ENCODE measurements around the gene ITGB3. TPM values are rescaled to one million over a fixed set of nuclear protein-coding genes. Genes with fewer than 3 reads are reported as not detected.
A peak's percentile ranks its signal among the peaks of the same experiment; 100 is the strongest.

ITGB3 gene
- total and polyA plus RNA-seq, 9 of the 15 experiments (the other 6 are each of a cell fraction or from before 2014, with no cell fraction given), result 0.08 to 2.6 (median 0.62) TPM; not detected in 1

DNA sequence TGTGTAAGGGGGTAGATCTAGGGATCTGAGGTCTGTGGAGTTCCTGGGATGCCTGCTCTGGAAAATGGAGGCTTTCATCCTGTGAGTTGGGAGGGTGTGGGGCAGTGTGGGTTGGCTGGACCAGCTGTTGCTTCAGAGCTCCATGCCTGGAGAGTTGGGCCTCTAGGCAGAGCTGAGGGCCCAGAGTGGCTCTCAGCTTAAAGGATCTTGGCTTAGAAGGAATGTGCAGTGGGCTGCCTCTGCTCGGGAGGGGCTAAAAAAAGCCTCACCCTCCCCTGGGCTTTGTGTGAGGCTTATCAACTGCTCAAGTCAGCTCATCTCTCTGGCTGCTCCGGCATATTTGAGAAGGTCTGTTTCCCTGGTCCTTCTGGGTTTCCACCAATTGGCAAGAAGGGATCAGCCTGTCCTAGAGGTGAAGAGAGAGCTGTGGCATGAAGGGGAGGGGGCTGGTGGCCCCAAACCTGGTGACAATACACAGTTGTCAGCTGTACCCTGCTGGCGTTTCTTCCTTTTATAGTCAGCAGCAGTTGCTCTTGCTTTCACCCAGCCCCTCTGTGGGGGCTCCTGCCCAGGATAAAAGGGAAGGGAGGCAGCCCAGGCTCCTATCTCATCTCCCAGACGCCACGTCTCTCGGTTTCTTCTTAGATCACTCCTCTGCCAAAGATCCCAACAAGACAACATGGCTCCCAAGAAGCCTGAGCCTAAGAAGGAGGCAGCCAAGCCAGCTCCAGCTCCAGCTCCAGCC, 44.7 kb upstream of the ITGB3 start, which contains the start of gene MYL4 (continued):
- TF ChIP-seq ZNF395 (CRISPR knock-in tag; IDR thresholded peaks at IDR 0.05), result 0 out of 2 replicates have a peak, but pooled peaks have one; percentile 82
- peak; percentile 69 for TF ChIP-seq DACH1 (IDR thresholded peaks at IDR 0.05; ENCODE audit: partially characterized antibody)
- TF ChIP-seq ZNF175 (CRISPR knock-in tag; IDR thresholded peaks at IDR 0.05; ENCODE audit: low read depth), result peak; percentile 29; the same call in 1 of the 2 replicates
- TF ChIP-seq SMARCE1 (IDR thresholded peaks at IDR 0.05), result no peak; the same call in 1 of the 2 replicates
- no peak for TF ChIP-seq SLC30A9 (CRISPR knock-in tag; IDR thresholded peaks at IDR 0.05)
- TF ChIP-seq SMAD1 (IDR thresholded peaks at IDR 0.05; ENCODE audit: low read depth, low read length, partially characterized antibody), result peak; percentile 18
- peak; percentile 42; the same call in 1 of the 2 replicates for TF ChIP-seq PHF8 (IDR thresholded peaks at IDR 0.05; ENCODE audit: borderline replicate concordance, low read length)
- peak; percentile 40; the same call in 1 of the 2 replicates for TF ChIP-seq ZBTB17 (CRISPR knock-in tag; IDR thresholded peaks at IDR 0.05)
- TF ChIP-seq, protein P1, sequence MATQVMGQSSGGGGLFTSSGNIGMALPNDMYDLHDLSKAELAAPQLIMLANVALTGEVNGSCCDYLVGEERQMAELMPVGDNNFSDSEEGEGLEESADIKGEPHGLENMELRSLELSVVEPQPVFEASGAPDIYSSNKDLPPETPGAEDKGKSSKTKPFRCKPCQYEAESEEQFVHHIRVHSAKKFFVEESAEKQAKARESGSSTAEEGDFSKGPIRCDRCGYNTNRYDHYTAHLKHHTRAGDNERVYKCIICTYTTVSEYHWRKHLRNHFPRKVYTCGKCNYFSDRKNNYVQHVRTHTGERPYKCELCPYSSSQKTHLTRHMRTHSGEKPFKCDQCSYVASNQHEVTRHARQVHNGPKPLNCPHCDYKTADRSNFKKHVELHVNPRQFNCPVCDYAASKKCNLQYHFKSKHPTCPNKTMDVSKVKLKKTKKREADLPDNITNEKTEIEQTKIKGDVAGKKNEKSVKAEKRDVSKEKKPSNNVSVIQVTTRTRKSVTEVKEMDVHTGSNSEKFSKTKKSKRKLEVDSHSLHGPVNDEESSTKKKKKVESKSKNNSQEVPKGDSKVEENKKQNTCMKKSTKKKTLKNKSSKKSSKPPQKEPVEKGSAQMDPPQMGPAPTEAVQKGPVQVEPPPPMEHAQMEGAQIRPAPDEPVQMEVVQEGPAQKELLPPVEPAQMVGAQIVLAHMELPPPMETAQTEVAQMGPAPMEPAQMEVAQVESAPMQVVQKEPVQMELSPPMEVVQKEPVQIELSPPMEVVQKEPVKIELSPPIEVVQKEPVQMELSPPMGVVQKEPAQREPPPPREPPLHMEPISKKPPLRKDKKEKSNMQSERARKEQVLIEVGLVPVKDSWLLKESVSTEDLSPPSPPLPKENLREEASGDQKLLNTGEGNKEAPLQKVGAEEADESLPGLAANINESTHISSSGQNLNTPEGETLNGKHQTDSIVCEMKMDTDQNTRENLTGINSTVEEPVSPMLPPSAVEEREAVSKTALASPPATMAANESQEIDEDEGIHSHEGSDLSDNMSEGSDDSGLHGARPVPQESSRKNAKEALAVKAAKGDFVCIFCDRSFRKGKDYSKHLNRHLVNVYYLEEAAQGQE (IDR thresholded peaks at IDR 0.05; ENCODE audit: borderline replicate concordance), result no peak
- TF ChIP-seq, protein P1 (CRISPR knock-in tag; IDR thresholded peaks at IDR 0.05; ENCODE audit: low read depth), result no peak
- TF ChIP-seq YBX1 (IDR thresholded peaks at IDR 0.05), result no peak
- TF ChIP-seq MTA2 (IDR thresholded peaks at IDR 0.05; ENCODE audit: low read depth), result no peak
- peak; percentile 76 for TF ChIP-seq VEZF1 (CRISPR knock-in tag; IDR thresholded peaks at IDR 0.05)
- TF ChIP-seq DPF2 (IDR thresholded peaks at IDR 0.05), result peak; percentile 40
- TF ChIP-seq TAF15 (IDR thresholded peaks at IDR 0.05; ENCODE audit: low read depth, low read length), result no peak
- 0 out of 2 replicates have a peak, but pooled peaks have one; percentile 2 for TF ChIP-seq E2F3 (CRISPR knock-in tag; IDR thresholded peaks at IDR 0.05)
- no peak for TF ChIP-seq RFX1 (IDR thresholded peaks at IDR 0.05)
- no peak for TF ChIP-seq TCFL5 (CRISPR knock-in tag; conservative IDR thresholded peaks at IDR 0.05)
- TF ChIP-seq SRSF7 (optimal IDR thresholded peaks at IDR 0.05; ENCODE audit: low read depth, low read length), result no peak
